C4-2B (cell line): Measurements from ENCODE around the gene STK32C.

ENCODE experiments used
- CTCF ChIP-seq: fragments of 450-650 bp; conservative IDR thresholded peaks from 2 replicates; pipeline ENCODE4 v1.5.1; 2017; ENCODE audit warnings: mild to moderate bottlenecking
- ZFX ChIP-seq: fragments of 450-650 bp; IDR thresholded peaks from 2 replicates; pipeline ENCODE4 v1.6.1; 2017

GRCh38 chr10:132275426-132276178 is 32.1 kb downstream of the STK32C start:
- no peak for TF ChIP-seq CTCF
- no peak for TF ChIP-seq ZFX
